HCT116 (cell line): ENCODE measurements around the gene PRC1. TPM values are rescaled to one million over a fixed set of nuclear protein-coding genes. Genes with fewer than 3 reads are reported as not detected.

Source experiments
- ATAC-seq: fragments of 200-7000 bp; cut with Tn5 transposase; 2 replicates; pipeline ENCODE4 v1.9.1; 2020; ENCODE audit warnings: mild to moderate bottlenecking, moderate library complexity
- BruUV-seq: library from RNA; stranded (reverse); fragments of 400-500 nt; replicated peaks from 2 replicates; lab custom pipeline; 2021; lab: Mats Ljungman, UMichigan
- CTCF ChIA-PET: fragments of 300-600 bp; sonication (Branson Sonifier 250); formaldehyde crosslinking; loops from one replicate; lab custom pipeline; 2021; ENCODE audit warnings: antibody characterized with exemption; lab: Charles Lee
- POLR2A ChIA-PET: fragments of 300-600, 350-600 bp; sonication (Branson Sonifier 250); formaldehyde crosslinking; loops from one replicate; lab custom pipeline; 2021; ENCODE audit warnings: antibody characterized with exemption; lab: Charles Lee
- RAD21 ChIA-PET, 2 experiments: fragments of 300-600 bp; sonication (Branson Sonifier 250); formaldehyde crosslinking; loops; one replicate each; lab custom pipeline; 2023; ENCODE audit warnings: low total read pairs in 2 of 2; ENCODE audit not compliant: uncharacterized antibody in 2 of 2, unreplicated experiment in 2 of 2, low non-redundant PET in 1 of 2; lab: Charles Lee
- DNase-seq: peaks from one replicate; pipeline ENCODE4 v3.0.0-alpha.2; 2010; ENCODE audit warnings: low read depth, low spot score
- H2AFZ ChIP-seq: fragments of 200-600 bp; shearing (Covaris generic), sonication (generic); 2 replicates; pipeline ENCODE4 v1.6.1; 2017; ENCODE audit warnings: low read depth, mixed run types, mixed read lengths, antibody characterized with exemption, low read length; ENCODE audit not compliant: poor library complexity, severe bottlenecking
- H3K27ac ChIP-seq: 2 replicates; pipeline ENCODE4 v1.5.1; 2012; ENCODE audit warnings: low read depth, low read length
- H3K27me3 ChIP-seq: fragments of 200-600 bp; sonication (generic); 2 replicates; pipeline ENCODE4 v1.6.1; 2016; ENCODE audit warnings: mixed run types, low read length, mixed read lengths; ENCODE audit not compliant: insufficient read depth
- H3K36me3 ChIP-seq, 2 experiments: fragments of 200-500 bp in 1 of 2; fragments of 200-600 bp in 1 of 2; sonication (Bioruptor generic) in 1 of 2; sonication (generic) in 1 of 2; 2 replicates each; pipeline versions ENCODE4 v1.5.1 to v1.6.1; 2014 to 2016; ENCODE audit warnings: low read length in 2 of 2, inconsistent platforms in 1 of 2, mixed read lengths in 1 of 2, mixed run types in 1 of 2; ENCODE audit not compliant: insufficient read depth in 2 of 2, control insufficient read depth in 1 of 2
- H3K4me1 ChIP-seq, 2 experiments: fragments of 200-600 bp in 1 of 2; sonication (generic) in 1 of 2; 2 replicates each; pipeline versions ENCODE4 v1.5.1 to v1.6.1; 2012 to 2017; ENCODE audit warnings: low read length in 2 of 2, inconsistent platforms in 1 of 2, mild to moderate bottlenecking in 1 of 2, mixed read lengths in 1 of 2, mixed run types in 1 of 2, moderate library complexity in 1 of 2; ENCODE audit not compliant: insufficient read depth in 2 of 2, control insufficient read depth in 1 of 2
- H3K4me2 ChIP-seq: fragments of 200-600 bp; sonication (generic); 2 replicates; pipeline ENCODE4 v1.6.1; 2017; ENCODE audit warnings: mixed run types, low read length, mixed read lengths
- H3K4me3 ChIP-seq, 2 experiments: fragments of 200-600 bp in 1 of 2; sonication (generic) in 1 of 2; replicated peaks in 1 of 2; 2 replicates each; pipeline ENCODE4 v1.5.1; 2011 to 2016; ENCODE audit warnings: low read length in 2 of 2, control low read depth in 1 of 2, low read depth in 1 of 2, mild to moderate bottlenecking in 1 of 2, mixed read lengths in 1 of 2, mixed run types in 1 of 2
- H3K79me2 ChIP-seq: fragments of 200-600 bp; sonication (generic); 2 replicates; pipeline ENCODE4 v1.6.1; 2017; ENCODE audit warnings: mild to moderate bottlenecking, mixed run types, low read length, moderate library complexity, mixed read lengths; ENCODE audit not compliant: insufficient read depth
- H3K9ac ChIP-seq: fragments of 200-600 bp; sonication (generic); 2 replicates; pipeline ENCODE4 v1.6.1; 2016; ENCODE audit warnings: low read length, mixed read lengths
- H3K9me2 ChIP-seq: fragments of 200-600 bp; sonication (generic), shearing (Covaris generic); 2 replicates; pipeline ENCODE4 v1.6.1; 2017; ENCODE audit warnings: mixed run types, mild to moderate bottlenecking, moderate library complexity; ENCODE audit not compliant: insufficient read depth
- H3K9me3 ChIP-seq, 2 experiments: fragments of 200-500 bp in 1 of 2; fragments of 200-600 bp in 1 of 2; sonication (Bioruptor generic) in 1 of 2; sonication (generic) in 1 of 2; 2 replicates each; pipeline ENCODE4 v1.6.1; 2014 to 2017; ENCODE audit warnings: low read length in 2 of 2, mixed read lengths in 2 of 2, inconsistent platforms in 1 of 2, low read depth in 1 of 2, mild to moderate bottlenecking in 1 of 2, mixed run types in 1 of 2, moderate library complexity in 1 of 2; ENCODE audit not compliant: control insufficient read depth in 1 of 2, insufficient read depth in 1 of 2
- H4K20me1 ChIP-seq: fragments of 200-600 bp; sonication (generic), shearing (Covaris generic); 2 replicates; pipeline ENCODE4 v1.6.1; 2017; ENCODE audit warnings: mixed run types, mild to moderate bottlenecking, moderate library complexity; ENCODE audit not compliant: insufficient read depth
- EZH2phosphoT487 ChIP-seq: fragments of 200-600 bp; IDR thresholded peaks from 2 replicates; pipeline ENCODE4 v1.6.1; 2018; ENCODE audit warnings: antibody characterized with exemption, borderline replicate concordance
- MAX ChIP-seq: IDR thresholded peaks from 2 replicates; pipeline ENCODE4 v1.6.1; 2012
- POLR2A ChIP-seq: IDR thresholded peaks from 2 replicates; pipeline ENCODE4 v1.7.0; 2011; ENCODE audit warnings: borderline replicate concordance; ENCODE audit not compliant: insufficient read depth, insufficient read length; ENCODE audit errors: extremely low read depth
- RAD21 ChIP-seq: IDR thresholded peaks from 2 replicates; pipeline ENCODE4 v1.6.1; 2012; ENCODE audit warnings: low read depth, mild to moderate bottlenecking
- REST ChIP-seq: IDR thresholded peaks from 2 replicates; pipeline ENCODE4 v1.6.1; 2012; ENCODE audit warnings: low read depth
- SIN3A ChIP-seq: IDR thresholded peaks from 2 replicates; pipeline ENCODE4 v1.6.1; 2012; ENCODE audit warnings: low read depth
- TCF7L2 ChIP-seq: IDR thresholded peaks from 2 replicates; pipeline ENCODE4 v1.7.0; 2011; ENCODE audit warnings: borderline replicate concordance, inconsistent platforms; ENCODE audit not compliant: insufficient read depth, insufficient read length; ENCODE audit errors: extremely low read depth
- ZNF274 ChIP-seq: fragments of 200-500 bp; sonication (Bioruptor generic); IDR thresholded peaks from 2 replicates; pipeline ENCODE4 v1.6.1; 2014; ENCODE audit warnings: mild to moderate bottlenecking, low read depth, low read length, inconsistent platforms
- intact Hi-C: fragments of 100-400 bp; cut with micrococcal nuclease; formaldehyde crosslinking; loops from 2 replicates; pipeline ENCODE4 v1.10.0; 2022
- total RNA-seq: library from RNA; stranded (reverse); gene quantifications from one replicate; pipeline ENCODE4 v1.2.1, GENCODE V29; 2021; ENCODE audit not compliant: unreplicated experiment

PRC1 gene
- total RNA-seq, 1 experiment from 2014 or later: 186 TPM

- TF ChIP-seq EZH2phosphoT487 (no peak), REST (no peak), TCF7L2 (peak; percentile 42), MAX (no peak), POLR2A (peak; percentile 56)
These were observed 62.3 kb downstream of the PRC1 start, which contains the start of gene HDDC3 (continued) for GRCh38 chr15:90931828-90932659.

GRCh38 chr15:90931575-90931827 is 62.8 kb downstream of the PRC1 start:
- H3K9ac ChIP-seq: peak overlapping the region; percentile 67
- intact Hi-C loops: loop anchor here (1.0 to 5.0 kb wide), 2 partner anchors 101 to 340 kb away; no protein-coding TSS in a partner anchor
- no peaks in the 10 kb centered on the region; a peak in 1 of 4 replicates for H3K36me3 ChIP-seq
- H4K20me1 ChIP-seq: no peaks in the 10 kb centered on the region
- ChIA-PET CTCF (interaction anchor here (0.5 to 6.9 kb wide), 20 partner anchors 8 to 638 kb away, joined by 3 to 70 read pairs (median 7); partner anchors contain the start of genes MAN2A2, PRC1 and RCCD1), POLR2A (interaction anchor here (0.5 to 2.4 kb wide), 10 partner anchors 8 to 611 kb away, joined by 3 to 7 read pairs (median 4); partner anchors contain the start of genes MAN2A2, PRC1 and RCCD1), RAD21 (interaction anchor here in 1 of 2 experiments (1.0 to 1.6 kb wide), 3 partner anchors 46 to 340 kb away, joined by 3 to 4 read pairs (median 4); no protein-coding TSS in a partner anchor)
- peak overlapping the region; percentile 99 for H3K4me2 ChIP-seq
- peaks cover 18% of the 10 kb centered on the region; the same call in 1 of the 2 replicates for H3K79me2 ChIP-seq
- H3K27me3 ChIP-seq: no peaks in the 10 kb centered on the region
- no peaks in the 10 kb centered on the region for H3K9me2 ChIP-seq
- H3K27ac ChIP-seq: peak overlapping the region; percentile 78
- H3K9me3 ChIP-seq: no peaks in the 10 kb centered on the region
- peak overlapping the region; percentile 92 to 93 for H3K4me3 ChIP-seq
- H3K4me1 ChIP-seq: peaks cover 20 to 51% of the 10 kb centered on the region in 2 experiments; a peak in 3 of 4 replicates
- no TSS peak for BruUV-seq
- TF ChIP-seq POLR2A (no peak), ZNF274 (no peak), SIN3A (no peak), REST (no peak), RAD21 (no peak), EZH2phosphoT487 (no peak)
- H2AFZ ChIP-seq: no peak overlapping the region
- ATAC-seq: no peak
- DNase-seq: no peak
